DOHH2 (cell line): ENCODE measurements around the gene RNASET2.
"Not testable (repeated sequence)": the region's sequence is repeated elsewhere in the genome, so short reads cannot be mapped to it uniquely, and the experiment has no call there.

Source experiments
- H3F3A ChIP-seq: fragments of 200-600 bp; sonication (generic), shearing (Covaris generic); 2 replicates; pipeline ENCODE4 v1.6.0; 2016; ENCODE audit warnings: antibody characterized with exemption, mild to moderate bottlenecking; ENCODE audit not compliant: control insufficient read depth, insufficient read depth
- H3K27ac ChIP-seq: fragments of 200-600 bp; sonication (generic); 2 replicates; pipeline ENCODE4 v1.5.1; 2014; ENCODE audit warnings: low read depth, mild to moderate bottlenecking, low read length, moderate library complexity
- H3K27me3 ChIP-seq: fragments of 200-600 bp; sonication (generic); 2 replicates; pipeline ENCODE4 v1.6.1; 2014; ENCODE audit warnings: mild to moderate bottlenecking, low read length, mixed read lengths; ENCODE audit not compliant: control insufficient read depth
- H3K36me3 ChIP-seq: fragments of 200-600 bp; sonication (generic); 2 replicates; pipeline ENCODE4 v1.6.1; 2014; ENCODE audit warnings: mild to moderate bottlenecking, low read length, moderate library complexity, mixed read lengths; ENCODE audit not compliant: control insufficient read depth
- H3K4me1 ChIP-seq: fragments of 200-600 bp; sonication (generic); 2 replicates; pipeline ENCODE4 v1.6.1; 2014; ENCODE audit warnings: mild to moderate bottlenecking, low read length, mixed read lengths; ENCODE audit not compliant: control insufficient read depth
- H3K4me2 ChIP-seq: fragments of 200-600 bp; sonication (generic); 2 replicates; pipeline ENCODE4 v1.6.0; 2014; ENCODE audit warnings: mild to moderate bottlenecking, low read length, moderate library complexity
- H3K4me3 ChIP-seq: fragments of 200-600 bp; sonication (generic); 2 replicates; pipeline ENCODE4 v1.5.1; 2014; ENCODE audit warnings: mild to moderate bottlenecking, low read length, mixed read lengths
- H3K79me2 ChIP-seq: fragments of 200-600 bp; sonication (generic); 2 replicates; pipeline ENCODE4 v1.6.1; 2014; ENCODE audit warnings: mild to moderate bottlenecking, low read length, mixed read lengths; ENCODE audit not compliant: control insufficient read depth
- H3K9me2 ChIP-seq: fragments of 200-600 bp; sonication (generic); replicated peaks from 2 replicates; pipeline ENCODE4 v1.6.1; 2014; ENCODE audit warnings: mild to moderate bottlenecking, low read length, mixed read lengths; ENCODE audit not compliant: control insufficient read depth
- H3K9me3 ChIP-seq: fragments of 200-600 bp; sonication (generic); 2 replicates; pipeline ENCODE4 v1.6.1; 2014; ENCODE audit warnings: antibody characterized with exemption, low read length, mixed read lengths; ENCODE audit not compliant: control insufficient read depth, insufficient read depth
- H4K20me1 ChIP-seq: fragments of 200-600 bp; sonication (generic); 2 replicates; pipeline ENCODE4 v1.6.0; 2014; ENCODE audit warnings: low read depth, mild to moderate bottlenecking, antibody characterized with exemption, low read length, moderate library complexity; ENCODE audit not compliant: control insufficient read depth, insufficient read depth
- EZH2phosphoT487 ChIP-seq: fragments of 200-600 bp; sonication (generic); IDR thresholded peaks from 2 replicates; pipeline ENCODE4 v1.6.1; 2017; ENCODE audit warnings: borderline replicate concordance, mild to moderate bottlenecking, antibody characterized with exemption, low read length, moderate library complexity, mixed read lengths
- TF ChIP-seq, protein P1 (sequence below): fragments of 200-600 bp; sonication (generic); IDR thresholded peaks from one replicate; pipeline ENCODE4 v1.5.1; 2014; ENCODE audit warnings: antibody characterized with exemption, mild to moderate bottlenecking, low read depth, low read length; ENCODE audit not compliant: poor library complexity, severe bottlenecking

RNASET2 gene

DNA sequence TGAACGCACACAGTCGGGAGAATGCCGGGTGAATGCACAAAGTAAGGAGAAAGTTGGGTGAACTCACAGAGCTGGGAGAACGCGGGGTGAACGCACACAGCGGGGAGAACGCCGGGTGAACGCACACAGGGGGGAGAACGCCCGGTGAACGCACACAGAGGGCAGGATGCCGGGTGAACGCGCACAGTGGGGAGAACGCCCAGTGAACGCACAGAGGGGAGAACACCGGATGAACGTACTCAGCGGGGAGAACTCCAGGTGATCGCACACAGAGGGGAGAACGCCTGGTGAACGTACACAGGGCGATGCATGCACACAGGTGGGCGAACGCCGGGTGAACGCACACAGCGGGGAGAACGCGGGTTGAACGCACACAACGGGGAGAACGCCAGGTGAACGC, 57.4 kb downstream of the RNASET2 start:
- no peaks in the 10 kb centered on the region for H4K20me1 ChIP-seq
- H3K27me3 ChIP-seq = peaks cover 4% of the 10 kb centered on the region; the same call in 1 of the 2 replicates
- H3K9me2 ChIP-seq = no peaks in the 10 kb centered on the region
- H3K4me1 ChIP-seq = peaks cover 3% of the 10 kb centered on the region
- no peaks in the 10 kb centered on the region for H3K79me2 ChIP-seq
- TF ChIP-seq, protein P1, sequence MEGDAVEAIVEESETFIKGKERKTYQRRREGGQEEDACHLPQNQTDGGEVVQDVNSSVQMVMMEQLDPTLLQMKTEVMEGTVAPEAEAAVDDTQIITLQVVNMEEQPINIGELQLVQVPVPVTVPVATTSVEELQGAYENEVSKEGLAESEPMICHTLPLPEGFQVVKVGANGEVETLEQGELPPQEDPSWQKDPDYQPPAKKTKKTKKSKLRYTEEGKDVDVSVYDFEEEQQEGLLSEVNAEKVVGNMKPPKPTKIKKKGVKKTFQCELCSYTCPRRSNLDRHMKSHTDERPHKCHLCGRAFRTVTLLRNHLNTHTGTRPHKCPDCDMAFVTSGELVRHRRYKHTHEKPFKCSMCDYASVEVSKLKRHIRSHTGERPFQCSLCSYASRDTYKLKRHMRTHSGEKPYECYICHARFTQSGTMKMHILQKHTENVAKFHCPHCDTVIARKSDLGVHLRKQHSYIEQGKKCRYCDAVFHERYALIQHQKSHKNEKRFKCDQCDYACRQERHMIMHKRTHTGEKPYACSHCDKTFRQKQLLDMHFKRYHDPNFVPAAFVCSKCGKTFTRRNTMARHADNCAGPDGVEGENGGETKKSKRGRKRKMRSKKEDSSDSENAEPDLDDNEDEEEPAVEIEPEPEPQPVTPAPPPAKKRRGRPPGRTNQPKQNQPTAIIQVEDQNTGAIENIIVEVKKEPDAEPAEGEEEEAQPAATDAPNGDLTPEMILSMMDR = no peak
- no peak for TF ChIP-seq EZH2phosphoT487
- H3K27ac ChIP-seq = no peak overlapping the region
- H3F3A ChIP-seq = no peaks in the 10 kb centered on the region
- H3K4me2 ChIP-seq = no peak overlapping the region
- no peak overlapping the region for H3K4me3 ChIP-seq
- no peaks in the 10 kb centered on the region for H3K9me3 ChIP-seq
- no peaks in the 10 kb centered on the region for H3K36me3 ChIP-seq

DNA sequence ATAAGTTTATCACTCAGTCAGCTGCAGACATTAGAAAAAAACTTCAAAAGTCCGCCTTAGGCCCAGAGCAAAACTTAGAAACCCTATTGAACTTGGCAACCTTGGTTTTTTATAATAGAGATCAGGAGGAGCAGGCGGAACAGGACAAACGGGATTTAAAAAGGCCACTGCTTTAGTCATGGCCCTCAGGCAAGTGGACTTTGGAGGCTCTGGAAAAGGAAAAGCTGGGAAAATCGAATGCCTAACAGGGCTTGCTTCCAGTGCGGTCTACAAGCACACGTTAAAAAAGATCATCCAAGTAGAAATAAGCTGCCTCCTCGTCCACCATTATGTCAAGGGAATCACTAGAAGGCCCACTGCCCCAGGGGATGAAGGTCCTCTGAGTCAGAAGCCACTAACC, 61.7 kb downstream of the RNASET2 start:
- H3K79me2 ChIP-seq, H3K36me3 ChIP-seq, H3F3A ChIP-seq, H4K20me1 ChIP-seq, H3K27ac ChIP-seq, H3K4me2 ChIP-seq, H3K27me3 ChIP-seq, H3K9me3 ChIP-seq, H3K9me2 ChIP-seq, H3K4me3 ChIP-seq, H3K4me1 ChIP-seq: not testable (repeated sequence)

DNA sequence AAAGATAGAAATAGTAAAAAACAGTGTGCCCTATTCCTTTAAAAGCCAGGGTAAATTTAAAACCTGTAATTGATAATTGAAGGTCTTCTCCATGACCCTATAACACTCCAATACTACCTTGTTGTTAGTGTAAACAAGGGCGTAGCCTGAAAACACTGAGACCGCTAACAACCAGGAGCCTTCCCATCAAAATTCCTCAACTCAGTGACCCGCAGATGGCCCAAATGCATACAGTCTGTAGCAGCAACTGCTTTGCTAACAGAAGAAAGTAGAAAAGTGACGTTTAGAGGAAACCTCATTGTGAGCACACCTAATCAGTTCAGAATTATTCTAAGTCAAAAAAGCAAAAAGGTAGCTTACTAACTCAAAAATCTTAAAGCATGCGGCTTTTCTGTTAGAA, 63.9 kb downstream of the RNASET2 start:
- H3K4me2 ChIP-seq, H3K4me1 ChIP-seq, H3K79me2 ChIP-seq, H4K20me1 ChIP-seq, H3K27me3 ChIP-seq, H3F3A ChIP-seq, H3K9me3 ChIP-seq, H3K36me3 ChIP-seq, H3K9me2 ChIP-seq, H3K27ac ChIP-seq, H3K4me3 ChIP-seq: not testable (repeated sequence)

DNA sequence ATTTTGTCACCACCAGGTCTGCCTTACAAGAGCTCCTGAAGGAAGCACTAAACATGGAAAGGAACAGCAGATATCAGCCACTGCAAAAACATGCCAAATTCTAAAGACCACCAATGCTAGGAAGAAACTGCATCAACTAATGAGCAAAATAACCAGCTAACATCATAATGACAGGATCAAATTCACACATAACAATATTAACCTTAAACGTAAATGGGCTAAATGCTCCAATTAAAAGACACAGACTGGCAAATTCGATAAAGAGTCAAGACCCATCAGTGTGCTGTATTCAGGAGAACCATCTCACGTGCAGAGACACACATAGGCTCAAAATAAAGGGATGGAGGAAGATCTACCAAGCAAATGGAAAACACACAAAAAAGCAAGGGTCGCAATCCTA, 69.6 kb downstream of the RNASET2 start:
- H3K4me3 ChIP-seq, H3F3A ChIP-seq, H4K20me1 ChIP-seq, H3K4me2 ChIP-seq, H3K36me3 ChIP-seq, H3K4me1 ChIP-seq, H3K27ac ChIP-seq, H3K9me3 ChIP-seq, H3K9me2 ChIP-seq, H3K79me2 ChIP-seq, H3K27me3 ChIP-seq: not testable (repeated sequence)

DNA sequence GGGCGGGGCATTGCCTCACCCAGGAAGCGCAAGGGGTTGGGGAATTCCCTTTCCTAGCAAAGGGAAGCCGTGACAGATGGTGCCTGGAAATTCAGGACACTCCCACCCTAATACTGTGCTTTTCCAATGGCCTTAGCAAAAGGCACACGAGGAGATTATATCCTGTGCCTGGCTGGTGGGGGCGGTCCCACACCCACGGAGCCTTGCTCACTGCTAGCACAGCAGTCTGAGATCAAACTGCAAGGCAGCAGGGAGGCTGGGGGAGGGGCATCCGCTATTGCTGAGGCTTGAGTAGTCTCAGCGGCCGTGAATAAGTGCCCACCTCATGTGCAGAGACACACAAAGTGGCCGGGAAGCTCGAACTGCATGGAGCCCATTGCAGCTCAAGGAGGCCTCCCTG, 71.4 kb downstream of the RNASET2 start:
- not testable (repeated sequence) for H3K9me2 ChIP-seq, H4K20me1 ChIP-seq, H3K4me1 ChIP-seq, H3K4me3 ChIP-seq, H3K36me3 ChIP-seq, H3K27ac ChIP-seq, H3K27me3 ChIP-seq, H3F3A ChIP-seq, H3K9me3 ChIP-seq, H3K4me2 ChIP-seq, H3K79me2 ChIP-seq
